Spleen (tissue), 7 donors: ENCODE measurements around the gene NPDC1.

Source experiments
- CTCF ChIP-seq, 11 experiments: fragments of 200-600 bp in 7 of 11; fragments of 450-650 bp in 4 of 11; sonication (generic) in 4 of 11; IDR thresholded peaks in 8 of 11; conservative IDR thresholded peaks in 3 of 11; 1 replicate in 7 of 11; 2 replicates in 4 of 11; pipeline versions ENCODE4 v1.4.0 to v1.8.0; 2016 to 2021; ENCODE audit warnings: antibody characterized with exemption in 11 of 11, inconsistent platforms in 4 of 11, mild to moderate bottlenecking in 1 of 11
- POLR2A ChIP-seq, 3 donors: fragments of 450-650 bp; IDR thresholded peaks; one replicate each; pipeline ENCODE4 v1.5.1; 2017; ENCODE audit warnings: antibody characterized with exemption in 3 of 3, mild to moderate bottlenecking in 1 of 3
- donor health status: DM: no; HTN: no; CAD: no; lungs with moderate emphysema.
- donor health status: DM: no; HTN: no; CAD: no.
- donor health status: DM: no; HTN: no; CAD: no.

- TF ChIP-seq CTCF (IDR thresholded peaks at IDR 0.05 in 8 of 11, conservative IDR thresholded peaks at IDR 0.05 in 3 of 11): no peak
- no peak for TF ChIP-seq POLR2A (IDR thresholded peaks at IDR 0.05)
Measured at GRCh38 chr9:137015976-137016375, 30.0 kb downstream of the NPDC1 start.
